Left ventricle myocardium inferior (tissue), 1 donor: Measurements from ENCODE around the gene PDE9A. TPM values are rescaled to one million over a fixed set of nuclear protein-coding genes. Genes with fewer than 3 reads are reported as not detected.

ENCODE experiments used
- DNase-seq: peaks from one replicate; pipeline ENCODE4 v3.0.0-alpha.2; 2020
- H3K27ac ChIP-seq: fragments of 200-600 bp; replicated peaks from 2 replicates; pipeline ENCODE4 v1.8.0; 2021
- H3K27me3 ChIP-seq: fragments of 200-600 bp; 2 replicates; pipeline ENCODE4 v1.8.0; 2021; ENCODE audit warnings: low read depth
- H3K36me3 ChIP-seq: fragments of 200-600 bp; 2 replicates; pipeline ENCODE4 v1.8.0; 2021
- H3K4me1 ChIP-seq: fragments of 200-600 bp; 2 replicates; pipeline ENCODE4 v1.8.0; 2021
- H3K4me3 ChIP-seq: fragments of 200-600 bp; 2 replicates; pipeline ENCODE4 v1.8.0; 2021; ENCODE audit warnings: mild to moderate bottlenecking, moderate library complexity
- H3K9me3 ChIP-seq: fragments of 200-600 bp; replicated peaks from 2 replicates; pipeline ENCODE4 v1.8.0; 2021
- CTCF ChIP-seq: fragments of 200-600 bp; IDR thresholded peaks from 2 replicates; pipeline ENCODE4 v1.8.0; 2021; ENCODE audit warnings: antibody characterized with exemption, mild to moderate bottlenecking, borderline replicate concordance
- intact Hi-C: fragments of 100-400 bp; cut with micrococcal nuclease; formaldehyde crosslinking; loops from one replicate; pipeline ENCODE4 v1.11.0; 2022
- total RNA-seq: library from RNA; stranded (reverse); fragmentation: NEBNext Ultra II Directional; extraction: Animal tissue kit (Norgen Biotek cat#: 25700); gene quantifications from one replicate; pipeline ENCODE4 v1.2.1, GENCODE V29; 2021
- donor health status: DM: no; HTN: yes; CAD: no; lungs with severe emphysema.

PDE9A gene
- total RNA-seq, 1 donor from 2014 or later: 3.2 TPM

- Histone ChIP-seq H3K27me3 (peaks cover 91% of the 10 kb centered on the region), H3K9me3 (no peaks in the 10 kb centered on the region), H3K4me1 (peaks cover 5% of the 10 kb centered on the region), H3K36me3 (no peaks in the 10 kb centered on the region), H3K4me3 (no peak overlapping the region), H3K27ac (no peak overlapping the region)
- no peak for DNase-seq
- intact Hi-C loops: no loop called here
- no peak for TF ChIP-seq CTCF
These were observed 33.6 kb upstream of the PDE9A start for GRCh38 chr21:42619841-42620240.

GRCh38 chr21:42621166-42621818 lies 32.1 kb upstream of the PDE9A start:
- intact Hi-C loops: no loop called here
- no peaks in the 10 kb centered on the region for H3K9me3 ChIP-seq
- H3K27me3 ChIP-seq: peaks cover 100% of the 10 kb centered on the region
- no peak for DNase-seq
- TF ChIP-seq CTCF: no peak
- no peak overlapping the region for H3K4me3 ChIP-seq
- no peak overlapping the region for H3K27ac ChIP-seq
- H3K4me1 ChIP-seq: peaks cover 5% of the 10 kb centered on the region
- no peaks in the 10 kb centered on the region for H3K36me3 ChIP-seq

- no peak overlapping the region for H3K27ac ChIP-seq
- no peaks in the 10 kb centered on the region for H3K9me3 ChIP-seq
- intact Hi-C loops: no loop called here
- no peaks in the 10 kb centered on the region for H3K36me3 ChIP-seq
- H3K27me3 ChIP-seq: peaks cover 100% of the 10 kb centered on the region
- no peak overlapping the region for H3K4me3 ChIP-seq
- no peak for TF ChIP-seq CTCF
- H3K4me1 ChIP-seq: peaks cover under 1% of the 10 kb centered on the region
- no peak for DNase-seq
These were observed 31.6 kb upstream of the PDE9A start for GRCh38 chr21:42621819-42622177.

- peaks cover 100% of the 10 kb centered on the region for H3K27me3 ChIP-seq
- H3K4me3 ChIP-seq: no peak overlapping the region
- intact Hi-C loops: no loop called here
- no peak for DNase-seq
- H3K9me3 ChIP-seq: no peaks in the 10 kb centered on the region
- peaks cover under 1% of the 10 kb centered on the region for H3K4me1 ChIP-seq
- TF ChIP-seq CTCF: no peak
- H3K27ac ChIP-seq: no peak overlapping the region
- H3K36me3 ChIP-seq: no peaks in the 10 kb centered on the region
These were observed 31.1 kb upstream of the PDE9A start for GRCh38 chr21:42622284-42622683.

GRCh38 chr21:42623694-42624093 lies 29.7 kb upstream of the PDE9A start:
- no peak for TF ChIP-seq CTCF
- H3K27ac ChIP-seq: no peak overlapping the region
- H3K27me3 ChIP-seq: peaks cover 87% of the 10 kb centered on the region
- H3K4me1 ChIP-seq: peaks cover 14% of the 10 kb centered on the region
- H3K9me3 ChIP-seq: no peaks in the 10 kb centered on the region
- intact Hi-C loops: no loop called here
- DNase-seq: no peak
- H3K4me3 ChIP-seq: no peak overlapping the region
- no peaks in the 10 kb centered on the region for H3K36me3 ChIP-seq
